Hepatocyte (in vitro differentiated cells): ENCODE data around the gene TNNI3K.

Experiments used
- EZH2 ChIP-seq: fragments of 200-600 bp; sonication (generic); IDR thresholded peaks from 2 replicates; pipeline ENCODE4 v1.6.1; 2016; ENCODE audit warnings: antibody characterized with exemption, mild to moderate bottlenecking, borderline replicate concordance
- TF ChIP-seq, protein P1 (sequence below): fragments of 200-600 bp; sonication (generic); IDR thresholded peaks from 2 replicates; pipeline ENCODE4 v1.5.1; 2016; ENCODE audit warnings: antibody characterized with exemption, mild to moderate bottlenecking; ENCODE audit not compliant: poor library complexity

DNA sequence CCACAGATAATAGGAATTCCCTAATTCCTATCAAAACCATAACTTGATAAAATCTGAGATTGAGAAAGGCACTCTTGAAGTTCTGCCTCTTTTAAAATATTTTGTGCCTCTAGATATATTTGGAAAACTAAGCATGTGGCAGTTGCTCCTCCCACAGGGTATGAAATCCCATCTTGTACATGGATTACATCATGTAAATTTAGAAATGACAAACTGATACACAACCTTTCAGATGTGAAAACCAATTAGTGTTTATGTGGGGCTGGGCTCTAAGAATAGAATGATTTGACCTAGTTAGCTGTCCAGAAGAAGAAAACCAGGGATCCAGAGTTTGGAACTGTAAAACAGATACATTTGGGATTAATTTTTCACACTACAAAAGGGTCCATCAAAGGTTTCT lies 261.5 kb downstream of the TNNI3K start:
- no peak for TF ChIP-seq EZH2
- TF ChIP-seq, protein P1, sequence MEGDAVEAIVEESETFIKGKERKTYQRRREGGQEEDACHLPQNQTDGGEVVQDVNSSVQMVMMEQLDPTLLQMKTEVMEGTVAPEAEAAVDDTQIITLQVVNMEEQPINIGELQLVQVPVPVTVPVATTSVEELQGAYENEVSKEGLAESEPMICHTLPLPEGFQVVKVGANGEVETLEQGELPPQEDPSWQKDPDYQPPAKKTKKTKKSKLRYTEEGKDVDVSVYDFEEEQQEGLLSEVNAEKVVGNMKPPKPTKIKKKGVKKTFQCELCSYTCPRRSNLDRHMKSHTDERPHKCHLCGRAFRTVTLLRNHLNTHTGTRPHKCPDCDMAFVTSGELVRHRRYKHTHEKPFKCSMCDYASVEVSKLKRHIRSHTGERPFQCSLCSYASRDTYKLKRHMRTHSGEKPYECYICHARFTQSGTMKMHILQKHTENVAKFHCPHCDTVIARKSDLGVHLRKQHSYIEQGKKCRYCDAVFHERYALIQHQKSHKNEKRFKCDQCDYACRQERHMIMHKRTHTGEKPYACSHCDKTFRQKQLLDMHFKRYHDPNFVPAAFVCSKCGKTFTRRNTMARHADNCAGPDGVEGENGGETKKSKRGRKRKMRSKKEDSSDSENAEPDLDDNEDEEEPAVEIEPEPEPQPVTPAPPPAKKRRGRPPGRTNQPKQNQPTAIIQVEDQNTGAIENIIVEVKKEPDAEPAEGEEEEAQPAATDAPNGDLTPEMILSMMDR, result no peak
